Measurements from ENCODE around the gene SRM.

- TF ChIP-seq CTCF (IDR thresholded peaks at IDR 0.05) = no peak
- no peak for TF ChIP-seq POLR2A (IDR thresholded peaks at IDR 0.05)
Measured at GRCh38 chr1:11068600-11069473, 9.0 kb upstream of the SRM start.
